Left lung (tissue), 10 donors: Measurements from ENCODE around the gene ATCAY. TPM values are rescaled to one million over a fixed set of nuclear protein-coding genes. Genes with fewer than 3 reads are reported as not detected.
A peak's percentile ranks its signal among the peaks of the same experiment; 100 is the strongest.

Source experiments
- ATAC-seq: fragments of 200-7000 bp; cut with Tn5 transposase; one replicate; pipeline ENCODE4 v1.9.1; 2020; ENCODE audit warnings: moderate library complexity
- DNase-seq, 4 donors: peaks; one replicate each; pipeline ENCODE4 v3.0.0-alpha.2; 2013 to 2020
- H3K27ac ChIP-seq, 2 donors: fragments of 200-600 bp; sonication (generic) in 1 of 2; one replicate each; pipeline versions ENCODE4 v1.5.0 to v1.8.0; 2020 to 2021
- H3K27me3 ChIP-seq, 2 donors: fragments of 200-600 bp; sonication (generic) in 1 of 2; one replicate each; pipeline versions ENCODE4 v1.5.0 to v1.8.0; 2020 to 2021
- H3K36me3 ChIP-seq, 2 donors: fragments of 200-600 bp; sonication (generic) in 1 of 2; one replicate each; pipeline versions ENCODE4 v1.5.0 to v1.8.0; 2020 to 2021
- H3K4me1 ChIP-seq, 2 donors: fragments of 200-600 bp; one replicate each; pipeline ENCODE4 v1.8.0; 2021
- H3K4me3 ChIP-seq, 2 donors: fragments of 200-600 bp; sonication (generic) in 1 of 2; one replicate each; pipeline versions ENCODE4 v1.5.0 to v1.8.0; 2020 to 2021; ENCODE audit warnings: mild to moderate bottlenecking in 1 of 2
- H3K9me3 ChIP-seq, 2 donors: fragments of 200-600 bp; sonication (generic) in 1 of 2; one replicate each; pipeline versions ENCODE4 v1.5.0 to v1.8.0; 2020 to 2021
- intact Hi-C, 2 donors: fragments of 100-400 bp; cut with DNase I; formaldehyde crosslinking; loops; one replicate each; pipeline versions ENCODE4 v1.11.2 to v1.14.2; 2022
- polyA plus RNA-seq, 6 donors: library from polyadenylated mRNA; unstranded; fragments of 120-200 nt; gene quantifications; one replicate each; pipeline ENCODE4 v1.2.1, GENCODE V29; 2013; ENCODE audit not compliant: insufficient read length in 6 of 6
- total RNA-seq, 2 donors: library from RNA; stranded (reverse); fragmentation: NEBNext Ultra II Directional; extraction: Animal tissue kit (Norgen Biotek cat#: 25700); gene quantifications; one replicate each; pipeline ENCODE4 v1.2.1, GENCODE V29; 2021
- TF ChIP-seq, protein P1 (sequence below), 2 donors: fragments of 200-600 bp; sonication (generic) in 1 of 2; IDR thresholded peaks; one replicate each; pipeline versions ENCODE4 v1.5.0 to v1.8.0; 2021; ENCODE audit warnings: antibody characterized with exemption in 2 of 2
- donor health status: DM: no; HTN: yes; CAD: no.
- donor health status: DM: no; HTN: no; CAD: no.

ATCAY gene
- total and polyA plus RNA-seq, 8 donors, result 0.14 to 0.34 (median 0.16) TPM; not detected in 2

DNA sequence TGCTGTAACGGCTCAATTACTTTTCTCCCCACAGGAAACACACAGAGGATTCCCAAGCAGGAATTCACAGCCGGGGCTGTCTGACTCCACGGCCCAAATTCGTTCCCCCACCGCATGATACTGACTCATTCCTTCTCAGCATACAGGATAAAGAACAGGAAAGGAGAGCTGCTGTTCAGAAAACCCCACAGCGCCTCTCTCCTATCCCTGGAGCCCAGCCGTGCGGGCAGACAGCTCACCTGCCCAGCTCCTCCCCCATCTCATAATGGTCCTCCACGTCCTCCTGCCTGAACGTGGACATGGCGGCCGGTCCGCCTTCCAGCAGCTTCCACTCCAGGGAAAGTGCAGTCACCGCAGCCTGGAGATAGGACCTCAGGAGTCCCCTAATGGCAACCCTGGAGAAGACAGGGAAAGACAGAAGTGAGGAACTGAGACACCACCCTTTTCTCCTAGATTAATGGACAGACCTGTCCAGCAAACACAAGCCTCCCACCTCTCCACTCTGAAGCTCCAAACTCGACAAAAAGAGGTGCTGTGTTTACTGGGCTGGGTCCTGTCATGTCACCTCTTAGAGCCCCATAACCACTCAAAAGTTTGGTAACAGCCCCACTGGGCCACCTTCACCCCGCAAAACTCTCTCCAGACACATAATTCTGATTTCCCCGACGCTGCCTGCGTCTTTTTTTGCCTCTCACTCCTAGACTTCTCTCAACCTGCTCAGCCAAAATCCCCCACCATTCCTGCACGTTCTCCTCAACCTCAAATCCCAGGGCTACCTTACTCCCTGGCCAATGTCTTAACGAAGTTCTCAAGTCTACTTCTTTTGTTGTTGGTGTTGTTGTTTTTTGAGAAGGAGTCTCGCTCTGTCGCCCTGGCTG lies 89.2 kb downstream of the ATCAY start:
- intact Hi-C loops, result no loop called here
- peaks cover 0 to 49% of the 10 kb centered on the region in 2 donors for H3K36me3 ChIP-seq
- peak overlapping the region; percentile 66 to 84 for H3K4me3 ChIP-seq
- peaks cover 20 to 55% of the 10 kb centered on the region in 2 donors for H3K4me1 ChIP-seq
- no peaks in the 10 kb centered on the region for H3K27me3 ChIP-seq
- no peak for DNase-seq
- TF ChIP-seq, protein P1, sequence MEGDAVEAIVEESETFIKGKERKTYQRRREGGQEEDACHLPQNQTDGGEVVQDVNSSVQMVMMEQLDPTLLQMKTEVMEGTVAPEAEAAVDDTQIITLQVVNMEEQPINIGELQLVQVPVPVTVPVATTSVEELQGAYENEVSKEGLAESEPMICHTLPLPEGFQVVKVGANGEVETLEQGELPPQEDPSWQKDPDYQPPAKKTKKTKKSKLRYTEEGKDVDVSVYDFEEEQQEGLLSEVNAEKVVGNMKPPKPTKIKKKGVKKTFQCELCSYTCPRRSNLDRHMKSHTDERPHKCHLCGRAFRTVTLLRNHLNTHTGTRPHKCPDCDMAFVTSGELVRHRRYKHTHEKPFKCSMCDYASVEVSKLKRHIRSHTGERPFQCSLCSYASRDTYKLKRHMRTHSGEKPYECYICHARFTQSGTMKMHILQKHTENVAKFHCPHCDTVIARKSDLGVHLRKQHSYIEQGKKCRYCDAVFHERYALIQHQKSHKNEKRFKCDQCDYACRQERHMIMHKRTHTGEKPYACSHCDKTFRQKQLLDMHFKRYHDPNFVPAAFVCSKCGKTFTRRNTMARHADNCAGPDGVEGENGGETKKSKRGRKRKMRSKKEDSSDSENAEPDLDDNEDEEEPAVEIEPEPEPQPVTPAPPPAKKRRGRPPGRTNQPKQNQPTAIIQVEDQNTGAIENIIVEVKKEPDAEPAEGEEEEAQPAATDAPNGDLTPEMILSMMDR (IDR thresholded peaks at IDR 0.05), result no peak
- no peaks in the 10 kb centered on the region for H3K9me3 ChIP-seq
- ATAC-seq, result peak; percentile 20
- H3K27ac ChIP-seq, result peak overlapping the region; percentile 87 to 90

DNA sequence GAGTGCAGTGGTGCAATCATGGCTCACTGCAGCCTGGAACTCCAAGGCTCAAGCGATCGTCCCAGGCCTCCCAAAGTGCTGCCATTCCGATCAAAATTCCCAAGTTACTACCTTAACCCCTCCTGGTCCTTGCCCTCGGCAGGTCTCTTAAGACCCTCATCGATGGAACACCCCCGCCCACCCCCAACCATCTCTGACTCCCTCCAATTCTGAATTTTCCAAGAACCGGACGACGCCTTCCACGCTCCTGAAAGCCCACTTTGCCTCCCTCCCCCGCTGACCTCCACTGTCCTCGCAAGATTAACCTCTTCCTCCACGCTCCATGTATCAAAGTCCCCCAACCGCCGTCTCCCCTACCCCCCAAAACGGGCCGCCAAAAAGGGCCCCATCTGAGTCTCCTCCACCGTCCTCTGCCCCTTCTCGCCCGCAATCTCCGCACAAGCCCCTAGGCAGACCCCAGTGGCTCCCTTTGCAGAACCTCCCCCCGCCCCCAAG lies 89.9 kb downstream of the ATCAY start:
- H3K4me3 ChIP-seq, result peak overlapping the region; percentile 66 to 84
- TF ChIP-seq, protein P1 (IDR thresholded peaks at IDR 0.05), result no peak
- peak overlapping the region; percentile 87 to 90 for H3K27ac ChIP-seq
- H3K4me1 ChIP-seq, result peaks cover 20 to 48% of the 10 kb centered on the region in 2 donors
- no peaks in the 10 kb centered on the region for H3K27me3 ChIP-seq
- H3K9me3 ChIP-seq, result no peaks in the 10 kb centered on the region
- no peak for DNase-seq
- no peak for ATAC-seq
- H3K36me3 ChIP-seq, result peaks cover 0 to 47% of the 10 kb centered on the region in 2 donors
- intact Hi-C loops, result no loop called here

DNA sequence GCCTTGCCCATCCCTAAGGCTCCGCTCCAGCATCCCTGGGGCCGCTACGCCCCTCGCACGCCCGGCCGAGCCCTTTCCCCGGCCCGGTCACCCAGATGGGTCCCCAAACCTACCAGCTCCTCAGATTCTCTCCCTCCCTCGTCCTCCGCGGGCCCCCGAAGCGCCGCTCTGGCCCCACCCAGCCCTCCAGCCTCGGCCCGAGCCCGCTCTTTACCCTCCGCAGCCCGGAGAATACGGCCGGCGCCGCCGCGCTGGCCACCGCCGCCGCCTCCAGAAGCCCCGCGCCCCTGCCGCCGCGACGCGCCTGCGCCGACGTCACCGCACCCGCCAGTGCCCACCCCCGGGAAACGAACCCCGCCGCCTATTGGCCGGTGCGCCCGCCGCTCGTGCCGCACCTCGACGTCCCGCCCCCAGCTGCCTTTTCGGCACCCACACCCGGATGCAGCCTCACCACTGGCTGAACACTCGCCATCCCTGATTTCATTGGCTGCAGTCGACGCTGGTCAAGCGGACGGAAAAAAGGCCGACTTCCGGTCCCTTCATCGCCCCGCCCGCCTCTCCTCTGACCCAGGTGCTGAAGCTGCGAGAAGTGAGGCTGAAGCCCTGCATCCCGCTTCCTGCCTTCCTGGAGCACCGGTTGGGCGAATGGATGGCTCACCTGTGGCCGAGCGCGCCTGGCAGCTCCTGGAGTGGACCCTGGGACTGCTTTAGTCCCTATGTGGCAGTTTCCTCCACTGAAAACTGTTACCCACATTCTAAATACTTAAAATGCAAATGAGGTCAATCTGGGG lies 90.5 kb downstream of the ATCAY start, which contains the start of gene DAPK3:
TSS of gene DAPK3 (minus strand) at position 292 of the 791 bp plus-strand sequence. CDS start 1,364 bp downstream, outside the sequence.
- Histone ChIP-seq H3K4me1 (peaks cover 20 to 48% of the 10 kb centered on the region in 2 donors), H3K4me3 (peak within 1 kb of the TSS; percentile 66 to 84), H3K36me3 (peaks cover 0 to 47% of the 10 kb centered on the region in 2 donors), H3K27me3 (no peaks in the 10 kb centered on the region), H3K9me3 (no peaks in the 10 kb centered on the region), H3K27ac (peak within 1 kb of the TSS; percentile 87 to 90)
- intact Hi-C loops, result no loop called here
- ATAC-seq (peak; percentile 88), DNase-seq (peak; percentile 93 to 98 (median 98))
- TF ChIP-seq, protein P1 (IDR thresholded peaks at IDR 0.05), result no peak

DNA sequence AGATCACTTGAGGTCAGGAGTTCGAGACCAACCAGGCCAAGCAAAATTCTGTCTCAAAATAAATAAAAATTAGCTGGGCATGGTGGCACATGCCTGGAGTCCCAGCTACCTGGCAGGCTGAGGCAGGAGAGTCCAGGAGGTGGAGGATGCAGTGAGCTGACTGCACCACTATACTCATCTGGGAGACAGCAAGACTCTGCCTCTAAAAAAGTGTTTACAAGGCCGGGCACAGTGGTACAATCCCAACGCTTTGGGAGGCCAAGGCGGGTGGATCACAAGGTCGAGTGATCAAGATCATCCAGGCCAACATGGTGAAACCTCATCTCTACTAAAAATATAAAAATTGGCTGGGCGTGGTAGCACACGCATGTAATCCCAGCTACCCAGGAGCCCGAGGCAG lies 94.7 kb downstream of the ATCAY start:
- Histone ChIP-seq H3K9me3 (no peaks in the 10 kb centered on the region), H3K36me3 (peaks cover 8 to 61% of the 10 kb centered on the region in 2 donors), H3K27me3 (no peaks in the 10 kb centered on the region), H3K4me3 (no peak overlapping the region), H3K4me1 (peaks cover 0 to 33% of the 10 kb centered on the region in 2 donors), H3K27ac (no peak overlapping the region)
- DNase-seq, result no peak
- TF ChIP-seq, protein P1 (IDR thresholded peaks at IDR 0.05), result no peak
- ATAC-seq, result no peak
- intact Hi-C loops, result no loop called here
